ENCODE measurements around the gene SAC3D1.
A peak's percentile ranks its signal among the peaks of the same experiment; 100 is the strongest.
"Not testable (repeated sequence)": the region's sequence is repeated elsewhere in the genome, so short reads cannot be mapped to it uniquely, and the experiment has no call there.

SAC3D1 gene

DNA sequence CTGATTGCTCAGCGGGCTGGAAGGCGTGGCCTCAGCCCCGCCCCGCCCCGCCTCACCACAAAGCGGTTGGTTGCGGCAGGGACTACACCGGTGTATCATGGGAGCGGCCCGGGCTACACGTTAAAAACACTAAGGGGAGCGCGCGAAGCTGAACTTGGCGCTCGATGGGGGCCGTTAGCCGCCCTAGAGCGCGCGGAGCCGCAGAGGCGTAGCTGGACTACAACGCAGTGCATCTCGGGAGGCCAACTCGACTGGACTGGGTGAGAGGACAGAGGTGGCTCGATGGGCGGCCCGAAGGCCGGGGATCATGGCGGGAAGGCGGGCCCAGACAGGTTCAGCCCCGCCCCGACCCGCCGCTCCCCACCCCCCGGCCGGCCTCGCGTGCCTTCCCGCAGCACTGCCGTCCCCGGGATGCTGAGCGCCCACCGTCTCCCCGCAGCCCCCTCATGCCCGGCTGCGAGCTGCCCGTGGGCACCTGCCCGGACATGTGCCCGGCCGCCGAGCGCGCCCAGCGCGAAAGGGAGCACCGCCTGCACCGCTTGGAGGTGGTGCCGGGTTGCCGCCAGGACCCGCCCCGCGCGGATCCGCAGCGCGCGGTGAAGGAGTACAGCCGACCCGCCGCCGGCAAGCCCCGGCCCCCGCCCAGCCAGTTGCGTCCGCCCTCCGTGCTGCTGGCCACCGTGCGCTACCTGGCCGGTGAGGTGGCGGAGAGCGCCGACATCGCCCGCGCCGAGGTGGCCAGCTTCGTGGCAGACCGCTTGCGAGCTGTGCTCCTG is at the start of gene SAC3D1:
TSS of gene SAC3D1 (plus strand) at position 364 of the 776 bp plus-strand sequence. CDS start at position 447, 83 bp downstream.
- peak; percentile 79 for DNase-seq

DNA sequence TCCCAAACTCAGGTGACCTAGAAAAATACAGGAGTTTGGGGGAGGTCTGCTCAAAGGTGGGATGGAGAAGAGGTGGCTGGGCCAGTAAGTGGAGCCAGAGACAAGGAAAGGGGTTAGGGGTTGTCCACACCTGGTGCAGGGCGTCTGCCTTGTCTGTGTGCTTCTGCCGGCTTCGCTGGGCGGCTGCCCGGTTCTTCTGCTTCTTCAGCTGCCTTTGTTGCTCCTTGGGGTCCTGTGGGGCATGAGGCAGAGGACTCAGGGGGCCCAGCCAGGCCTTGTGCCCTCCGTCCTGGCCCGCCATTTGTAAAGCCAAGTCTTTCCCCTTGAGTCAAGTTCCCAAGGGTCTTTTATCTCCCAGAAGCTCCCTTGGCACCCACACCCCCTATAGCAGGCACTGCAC is 46.7 kb upstream of the SAC3D1 start:
- DNase-seq, result no peak

DNA sequence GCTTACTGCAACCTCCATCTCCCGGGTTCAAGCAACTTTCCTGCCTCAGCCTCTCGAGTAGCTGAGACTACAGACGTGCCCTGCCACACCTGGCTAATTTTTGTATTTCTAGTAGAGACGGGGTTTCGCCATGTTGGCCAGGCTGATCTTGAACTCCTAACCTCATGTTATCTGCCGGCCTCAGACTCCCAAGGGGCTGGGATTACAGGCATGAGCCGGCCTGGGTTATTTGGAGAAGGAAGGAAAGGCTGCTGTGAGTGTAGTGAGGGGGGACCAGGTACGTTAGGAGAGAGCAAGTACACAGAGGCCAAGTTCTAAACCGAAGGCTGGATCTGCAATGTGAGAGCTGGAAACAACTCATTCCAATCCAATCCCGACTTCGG is 44.7 kb upstream of the SAC3D1 start:
- DNase-seq, result no peak

- no peak for DNase-seq
Observed at GRCh38 chr11:64996710-64997380, 44.2 kb upstream of the SAC3D1 start, which contains the start of gene BATF2. BATF2 (minus strand) TSS chr11:64996971; CDS start chr11:64996914, 57 bp downstream.

DNA sequence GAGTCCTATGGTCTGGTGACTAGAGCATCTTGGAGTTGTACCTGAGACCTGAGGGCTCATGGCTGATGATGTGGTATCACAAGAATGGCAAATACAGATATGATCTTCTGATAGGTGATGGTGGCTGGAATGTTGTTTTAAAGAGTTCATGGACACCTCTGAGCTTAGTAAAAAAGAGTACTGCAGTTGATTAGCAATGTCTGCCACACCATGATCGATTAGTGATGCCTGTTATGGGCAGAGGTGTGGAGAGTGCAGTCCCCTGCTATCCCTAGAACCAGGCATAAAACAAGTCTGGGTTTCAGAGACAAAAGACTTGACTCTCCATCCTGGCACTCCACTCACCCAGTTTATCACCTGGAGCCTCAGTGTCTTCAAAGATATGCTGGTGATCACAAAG is 42.9 kb upstream of the SAC3D1 start:
- no peak for DNase-seq

DNA sequence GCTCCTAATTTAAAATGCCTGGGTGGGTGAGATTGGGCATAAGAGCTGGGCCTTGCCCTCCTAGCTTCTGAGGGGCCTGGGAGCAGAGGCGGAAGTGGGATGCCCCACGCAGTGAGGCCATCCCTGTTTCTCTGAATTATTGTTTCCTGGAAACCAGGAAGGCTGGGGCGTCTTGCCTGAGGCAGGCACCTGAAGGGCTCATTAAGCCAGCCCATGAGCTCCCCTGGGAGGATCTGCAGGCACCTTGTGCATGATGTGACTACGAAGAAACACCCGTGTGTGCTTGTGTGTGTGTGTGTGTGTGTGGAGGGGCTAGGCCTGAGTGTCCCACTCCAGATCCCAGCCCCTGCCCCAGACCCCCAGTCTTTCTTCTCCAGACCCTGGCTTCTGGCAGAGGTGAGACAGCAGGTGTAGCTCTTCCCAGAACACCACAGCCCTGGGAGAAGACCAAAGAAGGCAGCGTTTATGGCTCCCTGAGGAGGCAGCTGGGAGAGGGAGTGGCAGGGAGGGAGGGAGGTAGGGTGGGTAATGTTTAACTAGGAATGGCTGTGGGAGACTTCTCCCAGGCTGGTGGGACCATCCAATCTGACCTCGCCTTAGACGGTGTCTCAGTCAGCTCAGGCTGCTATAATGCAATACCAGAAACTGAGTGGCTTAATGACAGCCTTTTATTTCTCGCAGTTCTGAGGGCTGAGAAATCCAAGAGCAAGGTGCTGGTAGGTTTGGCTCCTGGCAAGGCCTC is 42.1 kb upstream of the SAC3D1 start:
- no peak for DNase-seq

- DNase-seq, result no peak
Observed at GRCh38 chr11:64999478-64999877, 41.5 kb upstream of the SAC3D1 start.

DNA sequence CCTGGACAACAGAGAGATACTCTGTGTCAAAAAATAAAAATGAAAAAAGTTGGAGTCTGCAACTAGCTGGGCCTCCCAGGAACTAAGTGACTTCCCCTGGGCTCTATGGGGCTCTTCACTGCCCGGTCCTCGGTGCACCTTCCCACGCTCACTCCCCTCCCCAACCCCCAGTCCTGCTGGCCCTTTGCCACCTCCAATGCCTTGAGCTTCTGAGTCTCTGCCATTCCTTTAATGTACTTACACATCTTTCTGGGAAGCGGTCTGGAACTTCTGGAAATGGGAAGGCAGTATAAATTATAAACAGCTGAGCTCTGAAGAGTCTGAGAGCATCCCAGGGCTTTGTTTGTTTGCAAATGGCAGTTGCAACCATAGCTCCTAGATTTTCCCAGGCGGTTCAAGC is 38.3 kb upstream of the SAC3D1 start:
- no peak for DNase-seq

DNA sequence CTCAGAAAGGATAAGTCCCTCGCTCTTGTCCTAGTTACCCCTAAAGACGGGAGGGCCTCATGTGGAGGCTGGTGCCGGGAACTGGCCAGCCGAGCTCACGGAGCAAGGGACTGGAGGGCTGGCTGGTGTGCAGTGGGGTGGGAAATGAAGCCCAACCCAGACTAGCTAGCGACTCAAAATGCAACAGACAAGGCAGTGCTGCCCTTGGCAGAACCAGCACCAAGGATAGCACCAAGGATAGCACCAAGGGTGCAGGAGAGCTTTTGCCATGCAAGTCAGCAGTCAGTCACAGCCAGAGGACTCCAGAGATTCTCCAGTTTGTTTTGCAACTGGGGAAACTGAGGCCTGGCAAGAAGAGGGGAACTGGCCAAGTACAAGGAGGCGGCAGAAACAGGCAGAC is 37.7 kb upstream of the SAC3D1 start:
- no peak for DNase-seq

DNA sequence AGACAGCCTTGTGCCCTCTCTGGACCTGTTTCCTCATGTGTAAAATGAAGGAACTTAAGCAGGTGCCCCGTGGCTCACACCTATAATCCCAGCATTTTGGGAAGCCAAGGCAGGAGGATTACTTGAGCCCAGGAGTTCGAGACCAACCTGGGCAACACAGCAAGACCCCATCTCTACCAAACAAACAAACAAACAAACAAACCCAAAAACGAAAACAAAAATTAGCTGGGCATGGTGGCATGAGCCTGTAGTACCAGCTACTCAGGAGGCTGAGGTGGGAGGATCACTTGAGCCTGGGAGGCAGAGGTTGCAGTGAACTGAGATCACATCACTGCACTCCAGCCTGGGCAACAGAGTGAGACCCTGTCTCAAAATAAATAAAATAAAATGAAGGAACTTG is 37.0 kb upstream of the SAC3D1 start:
- DNase-seq, result not testable (repeated sequence)

DNA sequence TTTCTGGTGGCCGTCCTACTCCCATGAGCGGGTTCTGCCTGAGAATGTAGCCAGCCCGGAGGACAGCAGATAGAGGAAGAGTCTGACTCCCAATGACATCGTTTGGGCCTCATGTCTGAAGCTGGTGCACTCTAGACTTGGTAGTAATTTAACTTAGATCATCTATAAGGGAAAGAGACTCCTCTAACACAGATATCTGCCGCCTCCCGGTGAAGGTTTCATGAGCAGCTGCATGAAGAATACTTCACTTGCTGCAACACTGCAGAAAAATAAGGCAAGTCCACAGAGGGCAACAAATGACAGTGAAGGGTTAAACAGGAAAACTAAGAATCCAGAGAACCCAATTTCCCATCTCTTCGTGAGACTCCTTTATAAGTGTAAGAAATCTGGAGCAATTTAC is 33.0 kb upstream of the SAC3D1 start:
- no peak for DNase-seq

- DNase-seq, result no peak
Observed at GRCh38 chr11:65008873-65009272, 32.1 kb upstream of the SAC3D1 start.

DNA sequence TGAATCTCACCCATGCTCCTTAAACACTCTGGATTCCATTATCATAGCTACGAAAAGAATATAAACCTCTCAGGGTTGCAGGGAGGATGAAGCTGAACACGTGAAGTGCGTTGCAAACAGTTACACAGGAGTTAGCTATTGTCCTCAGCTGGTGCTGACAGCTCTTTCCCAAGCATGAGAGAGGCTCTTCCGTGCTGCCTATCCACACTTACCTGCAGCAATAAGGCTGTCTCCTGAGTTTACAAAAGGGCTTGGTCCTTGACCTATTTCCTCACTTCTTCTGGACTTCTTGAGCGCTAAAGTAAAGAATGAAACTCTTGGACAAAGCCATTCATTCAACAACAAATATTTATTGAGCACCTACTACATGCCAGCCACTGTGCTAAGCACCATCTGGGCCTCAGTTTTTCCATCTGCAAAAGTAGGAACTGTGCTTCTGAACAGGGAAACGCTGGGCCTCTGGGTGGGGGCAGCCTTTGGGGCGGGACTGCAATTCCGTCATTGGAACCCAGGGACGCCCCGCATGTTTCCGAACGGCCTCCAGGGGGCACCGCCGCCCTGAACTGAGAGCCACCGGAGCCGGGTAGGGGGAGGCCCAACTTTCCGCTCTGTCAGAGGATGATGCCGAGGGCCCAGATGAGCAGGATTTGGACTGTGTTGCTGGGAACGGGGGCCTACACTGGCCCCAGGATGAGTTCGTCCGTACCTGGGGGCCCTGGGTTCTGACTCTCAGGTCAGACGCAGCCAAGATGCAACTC is 27.7 kb upstream of the SAC3D1 start:
- DNase-seq, result peak; percentile 90

DNA sequence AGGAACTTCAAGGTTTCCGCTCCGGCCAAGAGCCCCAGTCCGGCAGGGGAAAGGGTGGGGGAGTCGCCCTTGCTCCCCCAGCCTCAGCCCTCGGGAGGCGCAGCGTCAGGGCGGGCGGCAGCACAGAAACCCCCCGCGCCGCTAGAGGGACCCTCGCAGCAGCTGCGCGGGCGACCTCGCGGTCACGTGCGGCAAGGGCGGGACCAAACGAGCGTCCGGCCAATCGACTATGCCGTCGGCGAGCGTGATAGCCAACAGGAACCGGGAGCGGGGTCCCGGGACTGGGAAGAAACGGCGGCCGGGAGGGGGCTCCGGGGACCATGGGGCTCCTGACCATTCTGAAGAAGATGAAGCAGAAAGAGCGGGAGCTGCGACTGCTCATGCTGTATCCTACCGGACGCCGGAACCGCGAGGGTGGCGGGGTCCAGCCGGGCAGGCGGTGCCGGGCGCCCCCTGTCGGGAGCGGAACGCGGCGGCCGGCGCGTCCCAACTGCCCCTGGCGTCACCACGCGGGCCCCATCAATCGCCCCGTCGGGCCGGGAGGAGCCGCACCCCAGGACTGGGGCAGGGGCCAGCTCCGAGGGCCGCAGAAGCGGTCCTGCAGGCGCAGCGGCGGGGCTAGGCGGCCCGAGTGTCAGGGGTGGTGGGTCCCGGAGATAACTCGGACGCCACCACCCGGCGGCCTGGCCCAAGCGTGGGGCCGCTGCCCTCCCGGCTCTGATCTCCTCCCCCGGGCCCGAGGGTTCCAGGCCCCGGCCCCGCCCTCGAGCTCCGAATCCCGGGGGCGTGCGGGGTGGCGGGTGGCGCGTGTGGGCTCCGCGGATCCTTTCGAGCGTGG is 26.9 kb upstream of the SAC3D1 start, which contains the start of gene ARL2:
TSS of gene ARL2 (plus strand) at position 273 of the 838 bp plus-strand sequence. CDS start at position 321, 48 bp downstream.
- peak; percentile 90 for DNase-seq

GRCh38 chr11:65014726-65015227 is 26.2 kb upstream of the SAC3D1 start:
- DNase-seq, result no peak

GRCh38 chr11:65016705-65017104 is 24.3 kb upstream of the SAC3D1 start:
- DNase-seq, result no peak

GRCh38 chr11:65017937-65018336 is 23.1 kb upstream of the SAC3D1 start:
- no peak for DNase-seq

DNA sequence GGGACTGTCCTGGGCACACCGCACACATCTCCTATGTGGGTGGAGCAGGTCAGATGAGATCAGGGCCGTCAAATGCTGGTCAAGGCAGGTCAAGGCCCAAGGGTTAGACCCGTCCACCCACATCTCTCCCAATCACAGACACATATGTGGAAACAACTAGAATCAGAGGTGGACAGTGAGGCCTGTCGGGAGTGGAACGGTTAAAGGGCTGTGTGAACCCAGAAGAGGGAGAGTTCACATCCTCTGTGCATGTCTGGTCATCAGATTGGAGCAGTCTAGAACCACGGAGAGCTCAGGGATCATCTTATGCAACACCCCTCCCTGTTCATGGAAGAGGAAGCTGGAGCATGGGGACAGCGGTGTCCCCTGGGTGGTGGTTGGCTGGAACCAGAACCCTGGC is 21.2 kb upstream of the SAC3D1 start:
- DNase-seq, result no peak

DNA sequence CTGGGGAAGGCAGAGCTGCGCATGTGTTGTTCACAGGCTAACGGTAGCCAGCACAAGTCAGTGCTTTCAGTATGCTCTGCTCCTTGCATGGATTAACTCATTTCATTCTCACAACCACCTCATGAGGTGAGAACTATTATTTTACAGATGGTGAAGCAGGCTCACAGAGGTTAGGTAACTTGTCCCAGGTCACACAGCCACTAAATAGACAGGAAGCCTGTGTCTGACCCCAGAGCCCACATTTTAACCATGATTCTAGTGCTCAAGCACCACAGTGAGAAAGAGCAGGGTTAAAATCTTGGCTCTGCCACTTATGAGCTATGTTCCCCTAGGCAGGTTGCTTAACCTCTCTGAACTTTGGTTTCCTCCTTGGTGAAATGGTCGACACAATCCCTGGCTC is 20.0 kb upstream of the SAC3D1 start:
- no peak for DNase-seq

DNA sequence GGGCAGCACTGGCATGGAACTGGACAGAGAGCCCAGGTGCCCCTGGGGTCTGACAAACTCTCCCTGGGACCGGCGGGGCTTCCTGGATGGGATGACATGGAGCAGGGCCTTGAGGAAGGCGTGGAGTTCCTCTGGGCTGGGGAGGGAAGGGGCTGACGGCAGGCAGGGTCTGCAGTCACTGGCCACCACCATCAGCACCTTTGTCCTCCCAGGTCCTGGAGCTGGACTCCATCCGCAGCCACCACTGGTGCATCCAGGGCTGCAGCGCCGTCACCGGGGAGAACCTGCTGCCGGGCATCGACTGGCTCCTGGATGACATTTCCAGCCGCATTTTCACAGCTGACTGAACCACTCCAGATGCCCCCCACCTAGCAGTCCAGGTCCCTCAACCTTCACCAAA is 19.5 kb upstream of the SAC3D1 start:
- DNase-seq, result no peak

GRCh38 chr11:65023502-65023901 is 17.5 kb upstream of the SAC3D1 start:
- not testable (repeated sequence) for DNase-seq

DNA sequence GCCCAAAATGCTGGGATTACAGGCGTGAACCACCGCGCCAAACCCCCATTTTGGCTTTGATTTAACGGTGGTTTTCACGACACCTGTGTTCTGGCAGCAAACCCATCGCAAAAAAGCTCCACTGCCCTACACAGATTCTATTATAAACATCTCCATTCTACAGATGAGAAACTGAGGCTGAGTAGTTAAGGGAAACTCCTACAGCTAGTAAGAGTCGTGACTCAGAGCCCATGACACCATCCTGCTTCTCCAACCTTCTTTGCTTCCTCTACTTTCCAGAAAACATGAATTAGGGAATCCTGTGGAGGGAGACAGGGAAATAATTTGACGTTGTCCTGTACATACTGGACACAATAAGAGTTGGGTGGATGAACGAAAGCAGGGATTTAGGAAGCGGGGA is 14.2 kb upstream of the SAC3D1 start:
- no peak for DNase-seq
